HL-60 (cell line): ENCODE data around the gene PHACTR3.

ENCODE experiments used
- DNase-seq, 2 experiments: peaks; one replicate each; pipeline ENCODE4 v3.0.0-alpha.2; 2010 to 2020; ENCODE audit warnings: low read depth in 1 of 2, low spot score in 1 of 2
- H3K27ac ChIP-seq: fragments of 250-450 bp; sonication (Bioruptor Pico); replicated peaks from 2 replicates; pipeline ENCODE4 v1.5.1; 2020; ENCODE audit warnings: mild to moderate bottlenecking, moderate library complexity
- H3K27me3 ChIP-seq: fragments of 250-450 bp; sonication (Bioruptor Pico); 2 replicates; pipeline ENCODE4 v1.5.1; 2021; ENCODE audit warnings: mild to moderate bottlenecking, moderate library complexity; ENCODE audit not compliant: insufficient read depth, poor library complexity, severe bottlenecking
- H3K4me3 ChIP-seq: replicated peaks from 2 replicates; pipeline ENCODE4 v1.5.1; 2011; ENCODE audit warnings: mild to moderate bottlenecking, control low read depth, low read length; ENCODE audit not compliant: insufficient read depth
- GABPA ChIP-seq: IDR thresholded peaks from 2 replicates; pipeline ENCODE4 v1.6.1; 2012; ENCODE audit warnings: low read depth
- POLR2AphosphoS5 ChIP-seq: IDR thresholded peaks from 2 replicates; pipeline ENCODE4 v1.6.1; 2012; ENCODE audit warnings: low read depth
- SPI1 ChIP-seq: IDR thresholded peaks from 2 replicates; pipeline ENCODE4 v1.6.1; 2012; ENCODE audit warnings: low read depth, mild to moderate bottlenecking, borderline replicate concordance
- TF ChIP-seq, protein P1 (sequence below): IDR thresholded peaks from 2 replicates; pipeline ENCODE4 v1.6.1; 2012; ENCODE audit warnings: low read depth; ENCODE audit not compliant: insufficient replicate concordance
- TF ChIP-seq, protein P2 (sequence below): IDR thresholded peaks from one replicate; pipeline ENCODE4 v1.5.1; 2011; ENCODE audit warnings: low read length, control low read depth, inconsistent platforms; ENCODE audit not compliant: insufficient read depth

PHACTR3 gene

DNA sequence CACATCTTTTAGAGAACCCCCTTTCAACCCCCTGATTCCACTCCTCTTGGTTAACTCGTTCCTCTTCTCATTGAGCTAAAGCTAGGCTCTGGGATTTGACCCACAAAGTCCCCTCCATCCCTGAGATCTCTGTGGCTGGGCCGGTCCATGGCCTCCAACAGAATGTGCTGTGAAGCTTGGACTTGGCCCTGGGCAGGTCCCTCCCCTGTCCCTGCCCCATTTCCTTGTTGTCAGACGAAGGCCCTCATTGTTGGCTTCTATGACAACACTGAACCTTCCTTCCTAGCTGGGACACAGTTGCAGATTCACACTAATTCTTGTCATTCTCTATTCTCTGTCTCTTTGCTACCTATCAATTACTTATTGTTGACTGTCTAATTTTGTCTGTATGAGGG, 173.0 kb downstream of the PHACTR3 start:
- no peak overlapping the region for H3K27ac ChIP-seq
- no peaks in the 10 kb centered on the region for H3K27me3 ChIP-seq
- DNase-seq: no peak
- TF ChIP-seq, protein P1, sequence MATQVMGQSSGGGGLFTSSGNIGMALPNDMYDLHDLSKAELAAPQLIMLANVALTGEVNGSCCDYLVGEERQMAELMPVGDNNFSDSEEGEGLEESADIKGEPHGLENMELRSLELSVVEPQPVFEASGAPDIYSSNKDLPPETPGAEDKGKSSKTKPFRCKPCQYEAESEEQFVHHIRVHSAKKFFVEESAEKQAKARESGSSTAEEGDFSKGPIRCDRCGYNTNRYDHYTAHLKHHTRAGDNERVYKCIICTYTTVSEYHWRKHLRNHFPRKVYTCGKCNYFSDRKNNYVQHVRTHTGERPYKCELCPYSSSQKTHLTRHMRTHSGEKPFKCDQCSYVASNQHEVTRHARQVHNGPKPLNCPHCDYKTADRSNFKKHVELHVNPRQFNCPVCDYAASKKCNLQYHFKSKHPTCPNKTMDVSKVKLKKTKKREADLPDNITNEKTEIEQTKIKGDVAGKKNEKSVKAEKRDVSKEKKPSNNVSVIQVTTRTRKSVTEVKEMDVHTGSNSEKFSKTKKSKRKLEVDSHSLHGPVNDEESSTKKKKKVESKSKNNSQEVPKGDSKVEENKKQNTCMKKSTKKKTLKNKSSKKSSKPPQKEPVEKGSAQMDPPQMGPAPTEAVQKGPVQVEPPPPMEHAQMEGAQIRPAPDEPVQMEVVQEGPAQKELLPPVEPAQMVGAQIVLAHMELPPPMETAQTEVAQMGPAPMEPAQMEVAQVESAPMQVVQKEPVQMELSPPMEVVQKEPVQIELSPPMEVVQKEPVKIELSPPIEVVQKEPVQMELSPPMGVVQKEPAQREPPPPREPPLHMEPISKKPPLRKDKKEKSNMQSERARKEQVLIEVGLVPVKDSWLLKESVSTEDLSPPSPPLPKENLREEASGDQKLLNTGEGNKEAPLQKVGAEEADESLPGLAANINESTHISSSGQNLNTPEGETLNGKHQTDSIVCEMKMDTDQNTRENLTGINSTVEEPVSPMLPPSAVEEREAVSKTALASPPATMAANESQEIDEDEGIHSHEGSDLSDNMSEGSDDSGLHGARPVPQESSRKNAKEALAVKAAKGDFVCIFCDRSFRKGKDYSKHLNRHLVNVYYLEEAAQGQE: no peak
- no peak for TF ChIP-seq GABPA
- TF ChIP-seq, protein P2, sequence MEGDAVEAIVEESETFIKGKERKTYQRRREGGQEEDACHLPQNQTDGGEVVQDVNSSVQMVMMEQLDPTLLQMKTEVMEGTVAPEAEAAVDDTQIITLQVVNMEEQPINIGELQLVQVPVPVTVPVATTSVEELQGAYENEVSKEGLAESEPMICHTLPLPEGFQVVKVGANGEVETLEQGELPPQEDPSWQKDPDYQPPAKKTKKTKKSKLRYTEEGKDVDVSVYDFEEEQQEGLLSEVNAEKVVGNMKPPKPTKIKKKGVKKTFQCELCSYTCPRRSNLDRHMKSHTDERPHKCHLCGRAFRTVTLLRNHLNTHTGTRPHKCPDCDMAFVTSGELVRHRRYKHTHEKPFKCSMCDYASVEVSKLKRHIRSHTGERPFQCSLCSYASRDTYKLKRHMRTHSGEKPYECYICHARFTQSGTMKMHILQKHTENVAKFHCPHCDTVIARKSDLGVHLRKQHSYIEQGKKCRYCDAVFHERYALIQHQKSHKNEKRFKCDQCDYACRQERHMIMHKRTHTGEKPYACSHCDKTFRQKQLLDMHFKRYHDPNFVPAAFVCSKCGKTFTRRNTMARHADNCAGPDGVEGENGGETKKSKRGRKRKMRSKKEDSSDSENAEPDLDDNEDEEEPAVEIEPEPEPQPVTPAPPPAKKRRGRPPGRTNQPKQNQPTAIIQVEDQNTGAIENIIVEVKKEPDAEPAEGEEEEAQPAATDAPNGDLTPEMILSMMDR: no peak
- TF ChIP-seq POLR2AphosphoS5: no peak
- no peak for TF ChIP-seq SPI1
- H3K4me3 ChIP-seq: no peak overlapping the region

DNA sequence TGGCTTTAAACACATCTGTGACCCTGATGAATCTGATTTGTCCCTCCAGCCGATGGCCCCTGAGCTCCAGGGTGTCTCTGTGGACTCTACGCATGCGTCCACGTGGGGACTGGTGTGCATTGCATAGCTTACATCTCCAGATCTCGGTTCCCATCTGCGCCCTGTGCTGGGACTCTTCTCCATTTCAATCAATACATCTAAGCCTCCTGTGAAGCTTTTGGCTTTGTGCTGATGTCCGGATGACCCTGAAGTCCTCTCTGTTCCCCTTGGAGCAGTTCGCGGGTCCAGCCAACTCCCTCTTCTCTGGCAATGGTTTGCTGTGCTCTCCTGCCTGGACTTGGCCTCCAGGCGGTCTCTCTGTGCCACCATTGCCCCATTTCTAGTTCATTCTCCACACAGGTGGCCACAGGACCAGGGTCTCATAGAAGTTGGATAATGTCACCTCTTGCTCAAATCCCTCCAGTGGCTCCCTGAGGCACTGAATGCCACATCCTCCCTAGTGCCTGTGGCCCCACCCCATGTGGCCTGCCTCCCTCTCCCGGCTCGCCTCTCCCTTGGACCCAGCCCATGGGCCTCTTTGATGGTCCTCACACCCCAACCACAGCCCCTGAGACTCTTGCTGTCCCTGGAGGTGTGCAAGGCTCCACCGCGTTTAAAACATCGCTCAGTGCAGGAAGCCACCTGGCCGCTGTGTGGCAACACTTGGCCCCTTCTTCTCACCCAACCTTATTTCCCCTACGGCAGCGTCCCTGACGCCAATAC, 173.7 kb downstream of the PHACTR3 start:
- TF ChIP-seq POLR2AphosphoS5 (no peak), GABPA (no peak), SPI1 (no peak)
- TF ChIP-seq, protein P1: no peak
- TF ChIP-seq, protein P2: no peak
- Histone ChIP-seq H3K27me3 (no peaks in the 10 kb centered on the region), H3K27ac (no peak overlapping the region), H3K4me3 (no peak overlapping the region)
- DNase-seq: no peak

DNA sequence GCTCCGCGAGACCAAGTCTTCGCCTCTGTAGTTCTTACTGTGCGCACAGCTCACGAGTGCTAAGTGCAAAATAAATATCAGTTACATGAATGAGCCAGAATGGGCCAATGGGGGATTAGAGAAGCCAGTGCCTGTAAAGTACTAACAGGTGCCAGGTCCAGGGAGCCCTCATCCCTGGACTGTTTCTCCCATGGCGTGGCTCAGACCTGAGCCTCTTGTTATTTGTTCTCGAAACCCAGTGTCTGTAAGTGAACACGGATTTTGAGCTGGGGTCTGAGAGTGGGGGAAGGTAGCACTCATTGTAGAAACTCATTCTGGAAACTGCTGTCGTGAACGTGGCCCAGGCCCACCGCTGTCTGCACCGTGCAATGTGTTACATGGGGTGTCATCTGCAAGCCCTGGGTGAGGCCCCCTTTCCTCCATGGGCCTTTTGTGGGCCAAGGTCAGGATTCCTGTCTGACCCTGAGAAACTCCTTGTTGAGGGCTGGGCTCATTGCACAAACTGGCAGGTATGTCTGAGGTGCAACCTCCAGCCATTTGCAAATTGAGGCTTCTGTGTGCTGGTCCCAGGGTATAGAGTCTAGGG, 174.4 kb downstream of the PHACTR3 start:
- Histone ChIP-seq H3K27ac (no peak overlapping the region), H3K27me3 (no peaks in the 10 kb centered on the region), H3K4me3 (no peak overlapping the region)
- DNase-seq: no peak
- TF ChIP-seq, protein P2: no peak
- TF ChIP-seq, protein P1: no peak
- TF ChIP-seq SPI1: no peak
- no peak for TF ChIP-seq GABPA
- TF ChIP-seq POLR2AphosphoS5: no peak
